Camera-type eye (tissue), 1 donor: ENCODE results near the gene NVL. TPM values are rescaled to one million over a fixed set of nuclear protein-coding genes. Genes with fewer than 3 reads are reported as not detected.

Experiments
- total RNA-seq: library from RNA; depleted of rRNA; stranded (reverse); fragments of >200 nt; gene quantifications from one replicate; pipeline ENCODE4 v1.2.3, GENCODE V29; 2014

NVL gene
- 68.4 TPM for total RNA-seq

DNA sequence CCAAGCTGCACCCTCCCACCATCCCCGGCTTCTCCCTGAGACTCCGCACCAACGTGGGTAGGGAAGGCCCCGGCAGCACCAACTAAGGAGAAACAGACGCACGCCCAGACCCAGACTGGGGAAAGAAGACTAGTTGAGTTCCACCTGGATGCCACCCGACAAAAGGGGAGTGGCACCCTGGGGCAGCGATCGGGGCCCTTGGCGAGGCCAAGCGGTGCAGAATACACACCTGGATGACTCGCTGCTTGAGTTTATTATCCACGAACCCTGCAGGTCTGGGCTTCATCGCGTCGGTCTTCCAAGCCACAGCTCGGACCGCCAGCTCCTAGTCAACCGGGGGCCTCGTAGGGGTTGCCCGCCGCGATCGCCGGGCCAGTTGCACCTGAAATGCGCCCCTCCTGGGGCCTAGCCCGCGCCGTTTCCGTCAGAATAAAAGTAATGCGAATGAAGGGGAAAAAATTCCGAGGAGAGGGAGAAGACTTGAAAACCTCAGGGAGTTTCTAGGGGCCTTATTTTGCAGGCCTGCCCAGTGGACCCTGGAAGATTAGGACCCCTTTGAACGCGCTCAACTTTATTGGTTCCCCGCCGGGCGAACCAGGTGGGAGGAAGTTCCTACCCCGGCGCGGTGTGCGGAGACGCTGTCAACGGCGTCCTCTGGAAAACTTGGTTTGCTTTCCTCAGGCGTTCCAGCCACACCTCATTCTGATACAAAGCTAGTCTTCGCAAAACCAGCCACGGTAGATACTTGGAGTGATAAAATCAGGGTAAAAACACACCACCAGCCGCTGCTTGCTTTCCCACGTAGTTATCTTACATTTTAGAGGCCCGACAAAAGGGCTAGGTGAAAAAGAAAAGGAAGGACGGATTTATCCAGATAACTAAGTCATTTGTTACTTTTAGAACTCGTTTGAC lies at the start of gene NVL:
TSS of gene NVL (minus strand) at position 331 of the 912 bp plus-strand sequence. CDS start at position 286, 45 bp downstream.

DNA sequence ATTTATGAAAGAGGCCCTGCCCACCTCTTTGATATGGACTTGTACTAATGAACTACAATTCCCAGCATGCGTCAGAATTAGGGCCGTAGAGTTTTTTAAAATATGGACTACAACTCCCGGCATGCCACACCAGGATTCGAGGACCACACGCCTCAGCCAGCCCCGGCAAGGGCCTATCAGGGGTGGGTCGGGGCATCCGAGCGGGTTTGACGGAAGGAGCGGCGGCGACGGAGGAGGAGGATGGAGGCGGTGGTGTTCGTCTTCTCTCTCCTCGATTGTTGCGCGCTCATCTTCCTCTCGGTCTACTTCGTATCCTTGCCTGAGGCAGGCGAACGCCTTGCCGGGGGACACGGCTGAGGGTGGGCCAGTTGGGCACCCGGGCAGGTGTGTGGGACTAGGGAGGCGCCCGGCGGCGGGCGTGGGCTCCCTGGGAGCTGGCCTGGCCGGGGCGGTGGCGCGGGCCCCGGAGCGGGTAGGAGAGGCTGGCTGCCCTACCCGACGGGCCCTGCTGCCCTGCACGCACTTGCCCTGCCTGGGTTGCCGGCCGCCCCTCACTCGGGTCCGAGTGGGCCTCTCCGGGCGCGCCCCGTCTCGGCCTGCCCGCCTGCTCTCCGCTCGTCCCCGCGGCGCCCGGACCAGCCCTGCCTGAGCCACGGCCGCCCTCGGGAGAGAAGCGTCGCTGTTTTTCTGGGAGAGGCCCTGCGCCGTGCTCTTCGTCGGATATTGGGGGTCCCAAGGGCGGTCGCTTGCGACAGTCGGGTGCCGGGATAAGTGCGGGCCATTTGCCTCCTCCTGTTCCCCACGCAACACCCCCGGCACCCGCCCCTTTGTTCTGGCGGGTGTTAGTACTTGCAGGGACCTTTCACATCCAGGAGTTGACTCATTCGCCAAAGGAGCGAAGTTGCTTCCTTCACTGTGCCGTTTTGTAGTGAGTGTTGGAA lies 27.0 kb upstream of the NVL start, which contains the start of gene CNIH4:
TSS of gene CNIH4 (plus strand) at position 195 of the 941 bp plus-strand sequence. CDS start at position 241, 46 bp downstream.

DNA sequence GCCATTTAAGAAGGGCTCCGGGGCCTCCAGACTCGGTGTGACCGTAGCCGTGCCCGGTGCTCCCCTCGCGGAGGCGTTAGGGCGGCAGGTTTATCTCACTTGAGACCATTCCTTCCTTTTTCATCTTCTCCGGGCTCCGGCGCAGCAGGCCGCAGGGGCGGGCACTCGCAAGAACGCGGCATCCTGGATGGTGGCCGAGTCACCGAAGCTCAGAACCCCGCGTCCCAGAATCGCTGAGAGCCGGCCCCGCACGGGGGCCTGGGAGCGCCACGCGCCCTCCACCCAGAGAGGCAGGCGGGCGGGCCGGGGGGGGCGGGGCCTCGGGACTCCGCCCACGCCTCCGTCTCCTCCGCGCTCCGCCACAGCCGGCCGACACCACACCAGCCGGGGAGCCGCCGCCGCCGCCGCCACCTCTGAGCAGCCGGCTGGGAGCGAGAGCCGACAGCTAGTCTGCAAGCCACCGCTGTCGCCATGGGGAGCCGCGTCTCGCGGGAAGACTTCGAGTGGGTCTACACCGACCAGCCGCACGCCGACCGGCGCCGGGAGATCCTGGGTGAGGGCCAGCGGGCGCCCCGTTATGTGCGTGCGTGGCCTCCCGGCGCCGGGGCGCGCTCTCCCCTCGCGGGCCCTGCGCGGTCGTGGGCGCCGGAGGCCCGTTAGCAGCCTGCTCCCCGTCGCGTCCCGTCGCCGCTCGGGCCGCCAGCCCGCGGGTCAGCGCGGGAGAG lies 146.9 kb downstream of the NVL start, which contains the start of gene DEGS1:
TSS of gene DEGS1 (plus strand) at position 375 of the 725 bp plus-strand sequence. CDS start at position 472, 97 bp downstream.

Other genes with a start within 250 kb of the NVL start
- gene FBXO28, start 216.1 kb downstream of the NVL start, total RNA-seq: 48.5 TPM
- 83.6 TPM for gene DEGS1, start 146.9 kb downstream of the NVL start, total RNA-seq
- 24.2 TPM for gene CNIH4, start 26.7 kb upstream of the NVL start, total RNA-seq
- 125 TPM for gene WDR26, start 104.6 kb upstream of the NVL start, total RNA-seq